Measurements from ENCODE around the gene NCK2. TPM values are rescaled to one million over a fixed set of nuclear protein-coding genes. Genes with fewer than 3 reads are reported as not detected.

Gene NCK2
- total RNA-seq, 2 donors from 2014 or later, result 31.7 to 39.3 TPM

DNA sequence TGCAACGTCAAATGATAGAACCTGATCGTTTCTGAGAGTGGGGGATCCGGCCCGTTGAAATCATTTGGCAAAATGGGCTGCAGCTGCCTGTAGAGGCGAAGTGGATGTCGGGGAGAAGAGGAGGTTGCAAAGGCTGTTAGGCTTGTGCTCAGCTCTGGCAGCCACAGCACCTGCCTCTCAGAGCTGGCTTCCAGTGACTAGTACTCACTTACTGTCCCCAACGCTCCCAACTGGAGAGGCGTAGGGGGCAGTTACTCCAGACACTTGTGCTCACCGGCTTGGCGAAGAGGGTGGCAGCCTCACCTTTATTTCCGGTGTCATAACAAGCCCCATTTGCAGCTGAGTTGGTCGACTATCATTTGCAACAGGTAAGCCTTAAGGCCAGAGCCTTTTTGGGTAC lies 37.9 kb downstream of the NCK2 start:
- H3K27ac ChIP-seq, result no peak overlapping the region
- no peak for DNase-seq (ENCODE audit: low spot score)
- H3K4me3 ChIP-seq, result no peak overlapping the region
- no peaks in the 10 kb centered on the region for H3K36me3 ChIP-seq
- H3K9me3 ChIP-seq, result no peaks in the 10 kb centered on the region
- no peaks in the 10 kb centered on the region for H3K27me3 ChIP-seq
- TF ChIP-seq, protein P1, sequence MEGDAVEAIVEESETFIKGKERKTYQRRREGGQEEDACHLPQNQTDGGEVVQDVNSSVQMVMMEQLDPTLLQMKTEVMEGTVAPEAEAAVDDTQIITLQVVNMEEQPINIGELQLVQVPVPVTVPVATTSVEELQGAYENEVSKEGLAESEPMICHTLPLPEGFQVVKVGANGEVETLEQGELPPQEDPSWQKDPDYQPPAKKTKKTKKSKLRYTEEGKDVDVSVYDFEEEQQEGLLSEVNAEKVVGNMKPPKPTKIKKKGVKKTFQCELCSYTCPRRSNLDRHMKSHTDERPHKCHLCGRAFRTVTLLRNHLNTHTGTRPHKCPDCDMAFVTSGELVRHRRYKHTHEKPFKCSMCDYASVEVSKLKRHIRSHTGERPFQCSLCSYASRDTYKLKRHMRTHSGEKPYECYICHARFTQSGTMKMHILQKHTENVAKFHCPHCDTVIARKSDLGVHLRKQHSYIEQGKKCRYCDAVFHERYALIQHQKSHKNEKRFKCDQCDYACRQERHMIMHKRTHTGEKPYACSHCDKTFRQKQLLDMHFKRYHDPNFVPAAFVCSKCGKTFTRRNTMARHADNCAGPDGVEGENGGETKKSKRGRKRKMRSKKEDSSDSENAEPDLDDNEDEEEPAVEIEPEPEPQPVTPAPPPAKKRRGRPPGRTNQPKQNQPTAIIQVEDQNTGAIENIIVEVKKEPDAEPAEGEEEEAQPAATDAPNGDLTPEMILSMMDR (IDR thresholded peaks at IDR 0.05), result no peak
- peaks cover 0 to 55% of the 10 kb centered on the region in 2 donors for H3K4me1 ChIP-seq

DNA sequence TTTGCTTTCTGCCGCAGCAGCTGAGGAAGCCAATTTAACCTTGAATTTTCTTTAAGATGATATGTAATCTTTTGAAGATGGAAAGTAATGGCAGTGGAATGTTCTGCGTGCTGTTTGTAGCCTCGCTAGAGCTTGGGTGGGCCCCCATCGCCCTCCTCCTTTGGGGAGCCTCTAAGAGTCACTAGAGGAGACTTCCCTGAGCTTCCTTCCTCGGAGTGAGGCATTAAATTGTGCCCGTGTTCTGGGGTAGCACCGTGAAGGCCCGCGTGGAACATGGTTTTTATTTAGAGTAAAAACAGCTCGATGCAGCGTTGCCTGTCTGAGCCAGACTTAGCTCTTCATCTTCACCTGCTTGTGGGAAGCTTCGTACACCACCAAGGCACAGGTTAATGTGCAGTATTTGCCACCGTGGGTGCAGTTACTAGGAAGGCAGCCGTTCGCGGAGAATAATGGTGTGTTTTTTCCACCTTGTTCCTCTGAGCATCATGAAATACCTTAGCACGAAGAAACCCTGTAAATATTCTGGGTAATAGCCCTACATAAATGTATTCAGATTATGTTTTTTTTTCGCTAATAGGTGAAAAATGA lies 38.5 kb downstream of the NCK2 start:
- no peaks in the 10 kb centered on the region for H3K36me3 ChIP-seq
- H3K27me3 ChIP-seq, result no peaks in the 10 kb centered on the region
- H3K4me1 ChIP-seq, result peaks cover 0 to 58% of the 10 kb centered on the region in 2 donors
- H3K27ac ChIP-seq, result no peak overlapping the region
- no peaks in the 10 kb centered on the region for H3K9me3 ChIP-seq
- DNase-seq (ENCODE audit: low spot score), result no peak
- TF ChIP-seq, protein P1 (IDR thresholded peaks at IDR 0.05), result no peak
- no peak overlapping the region for H3K4me3 ChIP-seq

DNA sequence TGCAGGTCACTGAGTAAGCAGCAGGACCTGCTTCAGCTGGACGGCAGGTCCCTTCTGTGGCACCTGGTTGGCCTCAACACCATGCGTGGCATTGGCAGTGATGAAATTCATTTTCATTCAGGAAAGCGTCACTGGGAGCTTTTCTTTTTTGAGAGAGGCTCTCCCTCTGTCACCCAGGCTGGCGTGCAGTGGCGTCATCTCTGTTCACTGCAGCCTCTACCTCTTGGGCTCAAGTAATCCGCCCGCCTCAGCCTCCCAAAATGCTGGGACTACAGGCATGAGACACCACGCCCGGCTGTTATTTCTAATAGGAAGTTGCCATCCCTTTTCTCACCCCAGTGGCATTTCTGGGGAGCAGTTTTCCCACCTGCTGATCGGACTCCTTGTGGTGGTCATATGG lies 39.3 kb downstream of the NCK2 start:
- Histone ChIP-seq H3K4me1 (peaks cover 0 to 58% of the 10 kb centered on the region in 2 donors), H3K27me3 (no peaks in the 10 kb centered on the region), H3K9me3 (no peaks in the 10 kb centered on the region), H3K4me3 (no peak overlapping the region), H3K27ac (no peak overlapping the region), H3K36me3 (no peaks in the 10 kb centered on the region)
- TF ChIP-seq, protein P1 (IDR thresholded peaks at IDR 0.05), result no peak
- DNase-seq (ENCODE audit: low spot score), result no peak

DNA sequence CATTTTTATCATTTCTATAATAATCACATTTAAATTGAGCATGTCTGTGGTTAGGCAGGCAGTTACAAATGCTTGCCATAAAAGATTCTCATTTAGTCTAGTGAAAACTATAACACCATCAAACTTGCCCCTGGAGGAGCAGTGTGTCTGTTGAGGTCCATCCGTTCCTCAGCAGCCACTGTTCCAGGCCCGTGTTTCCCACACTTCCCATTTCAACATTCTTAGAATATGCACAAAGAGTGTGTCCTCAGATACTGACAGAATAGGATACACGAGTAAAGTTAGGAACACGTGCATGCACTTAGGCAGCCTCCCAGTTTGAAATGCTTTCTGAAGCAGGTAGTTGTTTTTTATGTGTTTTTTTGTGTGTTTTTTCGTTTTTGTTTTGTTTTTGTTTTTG lies 39.9 kb downstream of the NCK2 start:
- no peaks in the 10 kb centered on the region for H3K27me3 ChIP-seq
- TF ChIP-seq, protein P1 (IDR thresholded peaks at IDR 0.05), result no peak
- peaks cover 0 to 58% of the 10 kb centered on the region in 2 donors for H3K4me1 ChIP-seq
- no peaks in the 10 kb centered on the region for H3K36me3 ChIP-seq
- no peak overlapping the region for H3K4me3 ChIP-seq
- H3K27ac ChIP-seq, result no peak overlapping the region
- DNase-seq (ENCODE audit: low spot score), result no peak
- H3K9me3 ChIP-seq, result no peaks in the 10 kb centered on the region

DNA sequence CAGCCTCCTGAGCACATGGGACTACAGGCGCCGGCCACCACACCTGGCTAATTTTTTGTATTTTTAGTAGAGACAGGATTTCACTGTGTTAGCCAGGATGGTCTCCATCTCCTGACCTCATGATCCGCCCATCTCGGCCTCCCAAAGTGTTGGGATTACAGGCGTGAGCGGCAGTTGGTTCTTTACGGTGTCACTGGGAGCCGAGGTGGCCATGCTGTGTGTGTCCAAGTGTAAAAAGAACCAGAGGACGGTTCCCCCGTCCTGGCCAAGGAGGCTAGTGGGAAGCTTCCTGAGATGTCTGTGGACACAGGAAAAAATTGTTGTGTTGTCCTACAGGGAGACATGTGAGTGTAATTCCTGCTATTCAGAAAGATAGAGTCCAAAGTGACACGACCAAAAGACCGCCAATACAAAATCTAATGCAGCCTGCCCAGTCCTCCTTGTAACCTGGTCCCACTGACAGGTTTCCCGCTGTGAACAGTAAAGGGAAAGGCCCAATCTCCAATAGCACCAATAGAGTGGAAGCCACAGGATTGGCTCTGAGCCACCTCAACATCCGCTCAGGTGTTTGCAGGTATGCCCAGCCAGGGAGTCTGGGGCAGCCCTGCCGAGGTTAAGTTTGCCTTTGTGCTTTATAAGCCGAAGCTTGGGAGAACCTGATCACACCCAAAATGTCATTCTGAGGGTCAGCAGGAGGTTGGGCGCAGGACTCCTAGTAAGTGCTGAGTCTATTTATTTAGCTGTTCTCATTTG lies 40.6 kb downstream of the NCK2 start:
- no peak for DNase-seq (ENCODE audit: low spot score)
- H3K27ac ChIP-seq, result no peak overlapping the region
- H3K36me3 ChIP-seq, result no peaks in the 10 kb centered on the region
- no peaks in the 10 kb centered on the region for H3K9me3 ChIP-seq
- peaks cover 0 to 64% of the 10 kb centered on the region in 2 donors for H3K4me1 ChIP-seq
- TF ChIP-seq, protein P1 (IDR thresholded peaks at IDR 0.05), result no peak
- no peak overlapping the region for H3K4me3 ChIP-seq
- no peaks in the 10 kb centered on the region for H3K27me3 ChIP-seq
